Measurements from ENCODE around the gene TTC28.

Gene TTC28

GRCh38 chr22:27930331-27931060 lies 749.1 kb downstream of the TTC28 start:
- DNase-seq: no peak
